ENCODE data around the gene E4F1. TPM values are rescaled to one million over a fixed set of nuclear protein-coding genes. Genes with fewer than 3 reads are reported as not detected.

E4F1 gene
- total and polyA plus RNA-seq, 2 donors (not counting 3 experiments of a cell fraction or from before 2014, with no cell fraction given), result 28.6 to 32.7 TPM

GRCh38 chr16:2206780-2207433 is 16.5 kb upstream of the E4F1 start:
- FAIRE-seq (no peak), DNase-seq (ENCODE audit: low read depth, low spot score) (no peak)
- BruUV-seq (replicated peaks), result no TSS peak
- no peak for TF ChIP-seq POLR2A (IDR thresholded peaks at IDR 0.05; ENCODE audit: low read depth, low read length)
- TF ChIP-seq POLR2AphosphoS5 (IDR thresholded peaks at IDR 0.05; ENCODE audit: insufficient read depth, low read depth, low read length), result no peak
- no peak for TF ChIP-seq CTCF (IDR thresholded peaks at IDR 0.05; ENCODE audit: extremely low read depth in 1 of 2, insufficient read depth in 1 of 2, low read depth in 1 of 2, low read length in 2 of 2)
- no peak for TF ChIP-seq JUN (IDR thresholded peaks at IDR 0.05; ENCODE audit: borderline replicate concordance, insufficient read depth, insufficient read length, low read depth)
- no peak for TF ChIP-seq FOS (IDR thresholded peaks at IDR 0.05; ENCODE audit: borderline replicate concordance, insufficient read depth, low read length)
- TF ChIP-seq MAX (IDR thresholded peaks at IDR 0.05; ENCODE audit: insufficient read depth, insufficient read length), result no peak
- no peak for TF ChIP-seq EZH2 (IDR thresholded peaks at IDR 0.05; ENCODE audit: borderline replicate concordance, low read depth, low read length, severe bottlenecking)
- no peak for TF ChIP-seq GATA2 (IDR thresholded peaks at IDR 0.05; ENCODE audit: insufficient read depth, insufficient read length, low read depth, low read length)
- no peaks in the 10 kb centered on the region for H4K20me1 ChIP-seq (replicated peaks; ENCODE audit: control insufficient read depth, extremely low read depth, insufficient read depth, low read length)
- no peak overlapping the region for H3K9ac ChIP-seq (replicated peaks; ENCODE audit: extremely low read depth, insufficient read depth, low read length)
- no peak overlapping the region for H2AFZ ChIP-seq (ENCODE audit: low read depth, low read length)
- H3K79me2 ChIP-seq (ENCODE audit: control insufficient read depth, insufficient read depth, low read length), result peaks cover 7% of the 10 kb centered on the region
- no peak overlapping the region for H3K27ac ChIP-seq (ENCODE audit: insufficient read depth, low read depth, low read length)
- dilution Hi-C loops (cut with MboI; ENCODE audit: extremely low pct_ligation_motif_present, low sequenced_read_pairs) (no loop called here), intact Hi-C loops (cut with micrococcal nuclease) (no loop called here)
- H3K9me3 ChIP-seq (replicated peaks; ENCODE audit: control insufficient read depth, insufficient read depth, low read length), result no peaks in the 10 kb centered on the region
- H3K4me2 ChIP-seq (ENCODE audit: insufficient read depth, low read length), result no peak overlapping the region
- peaks cover 0 to 22% of the 10 kb centered on the region in 2 experiments for H3K36me3 ChIP-seq (ENCODE audit: control insufficient read depth in 2 of 2, extremely low read depth in 1 of 2, insufficient read depth in 2 of 2, low read length in 2 of 2)
- H3K27me3 ChIP-seq (ENCODE audit: control insufficient read depth in 2 of 2, insufficient read depth in 2 of 2, low read length in 2 of 2), result no peaks in the 10 kb centered on the region
- POLR2A ChIA-PET, result no interaction called here
- no peaks in the 10 kb centered on the region for H3K9me1 ChIP-seq (replicated peaks; ENCODE audit: control insufficient read depth, extremely low read depth, insufficient read depth, low read length)
- CTCF ChIA-PET, result no interaction called here
- H3K4me1 ChIP-seq (ENCODE audit: control insufficient read depth, extremely low read depth, insufficient read depth, low read length), result peaks cover 10% of the 10 kb centered on the region
- no peak overlapping the region for H3K4me3 ChIP-seq (replicated peaks in 1 of 3; ENCODE audit: insufficient read depth in 1 of 3, low read depth in 1 of 3, low read length in 3 of 3)

Measured in endothelial cell of umbilical vein (primary cell).